ENCODE measurements around the gene FAM200C.

Gene FAM200C

GRCh38 chr5:160380041-160380440 lies 19.8 kb downstream of the FAM200C start:
- TF ChIP-seq GABPA (IDR thresholded peaks at IDR 0.05; ENCODE audit: low read depth): no peak
- no peak for TF ChIP-seq SPI1 (IDR thresholded peaks at IDR 0.05; ENCODE audit: borderline replicate concordance, low read depth)
- no peak for TF ChIP-seq CTCF (IDR thresholded peaks at IDR 0.05; ENCODE audit: insufficient read depth, low read length)
- TF ChIP-seq POLR2AphosphoS5 (IDR thresholded peaks at IDR 0.05; ENCODE audit: low read depth): no peak
- TF ChIP-seq REST (IDR thresholded peaks at IDR 0.05; ENCODE audit: insufficient replicate concordance, low read depth): no peak
- Histone ChIP-seq H3K27ac (replicated peaks) (no peak overlapping the region), H3K27me3 (ENCODE audit: insufficient read depth, poor library complexity, severe bottlenecking) (peaks cover 12% of the 10 kb centered on the region), H3K4me3 (replicated peaks; ENCODE audit: insufficient read depth, low read length) (no peak overlapping the region)
- DNase-seq (ENCODE audit: low read depth in 1 of 2, low spot score in 1 of 2): no peak

GRCh38 chr5:160379511-160379910 lies 20.3 kb downstream of the FAM200C start:
- Histone ChIP-seq H3K4me3 (replicated peaks; ENCODE audit: insufficient read depth, low read length) (no peak overlapping the region), H3K27me3 (ENCODE audit: insufficient read depth, poor library complexity, severe bottlenecking) (peaks cover 15% of the 10 kb centered on the region), H3K27ac (replicated peaks) (no peak overlapping the region)
- DNase-seq (ENCODE audit: low read depth in 1 of 2, low spot score in 1 of 2): no peak
- TF ChIP-seq REST (IDR thresholded peaks at IDR 0.05; ENCODE audit: insufficient replicate concordance, low read depth) (no peak), SPI1 (IDR thresholded peaks at IDR 0.05; ENCODE audit: borderline replicate concordance, low read depth) (no peak)

- peaks cover 18% of the 10 kb centered on the region for H3K27me3 ChIP-seq (ENCODE audit: insufficient read depth, poor library complexity, severe bottlenecking)
- no peak overlapping the region for H3K4me3 ChIP-seq (replicated peaks; ENCODE audit: insufficient read depth, low read length)
- no peak overlapping the region for H3K27ac ChIP-seq (replicated peaks)
- TF ChIP-seq SPI1 (IDR thresholded peaks at IDR 0.05; ENCODE audit: borderline replicate concordance, low read depth): no peak
- no peak for DNase-seq (ENCODE audit: low read depth in 1 of 2, low spot score in 1 of 2)
These were observed 21.5 kb downstream of the FAM200C start for GRCh38 chr5:160378330-160378729.

- no peak overlapping the region for H3K4me3 ChIP-seq (replicated peaks; ENCODE audit: insufficient read depth, low read length)
- no peak for DNase-seq (ENCODE audit: low read depth in 1 of 2, low spot score in 1 of 2)
- no peak overlapping the region for H3K27ac ChIP-seq (replicated peaks)
- peaks cover 18% of the 10 kb centered on the region for H3K27me3 ChIP-seq (ENCODE audit: insufficient read depth, poor library complexity, severe bottlenecking)
- TF ChIP-seq GABPA (IDR thresholded peaks at IDR 0.05; ENCODE audit: low read depth) (no peak), SPI1 (IDR thresholded peaks at IDR 0.05; ENCODE audit: borderline replicate concordance, low read depth) (no peak), CTCF (IDR thresholded peaks at IDR 0.05; ENCODE audit: insufficient read depth, low read length) (no peak), POLR2AphosphoS5 (IDR thresholded peaks at IDR 0.05; ENCODE audit: low read depth) (no peak), REST (IDR thresholded peaks at IDR 0.05; ENCODE audit: insufficient replicate concordance, low read depth) (no peak)
These were observed 22.2 kb downstream of the FAM200C start for GRCh38 chr5:160377651-160378050.
